Parathyroid adenoma (tissue), 2 donors: ENCODE data around the gene CTDSP1.

Source experiments
- H2AFZ ChIP-seq: fragments of 300-600 bp; sonication (generic); one replicate; pipeline ENCODE4 v1.7.0; 2017; ENCODE audit warnings: antibody characterized with exemption, mild to moderate bottlenecking
- H3K27ac ChIP-seq: fragments of 300-600 bp; sonication (generic); one replicate; pipeline ENCODE4 v1.7.0; 2017
- H3K27me3 ChIP-seq: fragments of 300-600 bp; sonication (generic); one replicate; pipeline ENCODE4 v1.7.0; 2017; ENCODE audit warnings: low read length; ENCODE audit not compliant: control insufficient read depth, insufficient read depth
- H3K36me3 ChIP-seq: fragments of 300-600 bp; sonication (generic); one replicate; pipeline ENCODE4 v1.7.0; 2017; ENCODE audit warnings: low read length; ENCODE audit not compliant: control insufficient read depth, insufficient read depth
- H3K4me1 ChIP-seq: fragments of 300-600 bp; sonication (generic); one replicate; pipeline ENCODE4 v1.7.0; 2017; ENCODE audit warnings: control low read depth
- H3K4me2 ChIP-seq: fragments of 300-600 bp; sonication (generic); one replicate; pipeline ENCODE4 v1.7.0; 2017; ENCODE audit warnings: low read length
- H3K4me3 ChIP-seq: fragments of 300-600 bp; sonication (generic); one replicate; pipeline ENCODE4 v1.7.0; 2017; ENCODE audit warnings: low read depth, low read length
- H3K79me2 ChIP-seq: fragments of 300-600 bp; sonication (generic); one replicate; pipeline ENCODE4 v1.7.0; 2017; ENCODE audit warnings: control low read depth
- H3K9ac ChIP-seq: fragments of 300-600 bp; sonication (generic); one replicate; pipeline ENCODE4 v1.7.0; 2017; ENCODE audit warnings: mild to moderate bottlenecking
- H3K9me3 ChIP-seq: fragments of 300-600 bp; sonication (generic); one replicate; pipeline ENCODE4 v1.7.0; 2017; ENCODE audit warnings: low read length; ENCODE audit not compliant: control insufficient read depth
- CTCF ChIP-seq: fragments of 300-600 bp; sonication (generic); IDR thresholded peaks from one replicate; pipeline ENCODE4 v1.7.0; 2017; ENCODE audit warnings: antibody characterized with exemption, mild to moderate bottlenecking
- donor health status: primary hyperparathyroidism.

Gene CTDSP1

GRCh38 chr2:218367415-218368149 lies 32.1 kb upstream of the CTDSP1 start:
- H3K9me3 ChIP-seq: no peaks in the 10 kb centered on the region
- H3K36me3 ChIP-seq: no peaks in the 10 kb centered on the region
- peak overlapping the region; percentile 81 for H3K9ac ChIP-seq
- H3K4me3 ChIP-seq: peak overlapping the region; percentile 65
- no peaks in the 10 kb centered on the region for H3K79me2 ChIP-seq
- peak overlapping the region; percentile 96 for H2AFZ ChIP-seq
- H3K4me1 ChIP-seq: peaks cover 4% of the 10 kb centered on the region
- H3K27me3 ChIP-seq: no peaks in the 10 kb centered on the region
- H3K4me2 ChIP-seq: peak overlapping the region; percentile 81
- no peak for TF ChIP-seq CTCF
- H3K27ac ChIP-seq: peak overlapping the region; percentile 85

GRCh38 chr2:218368150-218368528 lies 31.5 kb upstream of the CTDSP1 start:
- Histone ChIP-seq H3K79me2 (no peaks in the 10 kb centered on the region), H3K9ac (no peak overlapping the region), H2AFZ (peak overlapping the region; percentile 96), H3K36me3 (no peaks in the 10 kb centered on the region), H3K27me3 (no peaks in the 10 kb centered on the region), H3K4me2 (peak overlapping the region; percentile 81), H3K9me3 (no peaks in the 10 kb centered on the region), H3K4me3 (peak overlapping the region; percentile 65), H3K4me1 (peaks cover 4% of the 10 kb centered on the region), H3K27ac (peak overlapping the region; percentile 85)
- no peak for TF ChIP-seq CTCF

- Histone ChIP-seq H3K9ac (no peak overlapping the region), H3K9me3 (no peaks in the 10 kb centered on the region), H3K4me3 (no peak overlapping the region), H3K36me3 (no peaks in the 10 kb centered on the region), H3K4me1 (peaks cover 4% of the 10 kb centered on the region), H2AFZ (peak overlapping the region; percentile 96), H3K79me2 (no peaks in the 10 kb centered on the region), H3K27me3 (no peaks in the 10 kb centered on the region), H3K4me2 (no peak overlapping the region), H3K27ac (peak overlapping the region; percentile 49)
- no peak for TF ChIP-seq CTCF
Observed at GRCh38 chr2:218368621-218369153, 31.0 kb upstream of the CTDSP1 start.

- Histone ChIP-seq H3K4me1 (peaks cover 4% of the 10 kb centered on the region), H3K27ac (no peak overlapping the region), H3K27me3 (no peaks in the 10 kb centered on the region), H3K4me2 (no peak overlapping the region), H3K79me2 (no peaks in the 10 kb centered on the region), H3K9me3 (no peaks in the 10 kb centered on the region), H3K9ac (no peak overlapping the region), H2AFZ (peak overlapping the region; percentile 96), H3K4me3 (no peak overlapping the region), H3K36me3 (no peaks in the 10 kb centered on the region)
- no peak for TF ChIP-seq CTCF
Observed at GRCh38 chr2:218369330-218369729, 30.3 kb upstream of the CTDSP1 start.
